ENCODE data around the gene BCL2. TPM values are rescaled to one million over a fixed set of nuclear protein-coding genes. Genes with fewer than 3 reads are reported as not detected.
A peak's percentile ranks its signal among the peaks of the same experiment; 100 is the strongest.
"Not testable (repeated sequence)": the region's sequence is repeated elsewhere in the genome, so short reads cannot be mapped to it uniquely, and the experiment has no call there.

BCL2 gene
- total RNA-seq, 2 donors from 2014 or later, result 98.3 to 133 TPM

DNA sequence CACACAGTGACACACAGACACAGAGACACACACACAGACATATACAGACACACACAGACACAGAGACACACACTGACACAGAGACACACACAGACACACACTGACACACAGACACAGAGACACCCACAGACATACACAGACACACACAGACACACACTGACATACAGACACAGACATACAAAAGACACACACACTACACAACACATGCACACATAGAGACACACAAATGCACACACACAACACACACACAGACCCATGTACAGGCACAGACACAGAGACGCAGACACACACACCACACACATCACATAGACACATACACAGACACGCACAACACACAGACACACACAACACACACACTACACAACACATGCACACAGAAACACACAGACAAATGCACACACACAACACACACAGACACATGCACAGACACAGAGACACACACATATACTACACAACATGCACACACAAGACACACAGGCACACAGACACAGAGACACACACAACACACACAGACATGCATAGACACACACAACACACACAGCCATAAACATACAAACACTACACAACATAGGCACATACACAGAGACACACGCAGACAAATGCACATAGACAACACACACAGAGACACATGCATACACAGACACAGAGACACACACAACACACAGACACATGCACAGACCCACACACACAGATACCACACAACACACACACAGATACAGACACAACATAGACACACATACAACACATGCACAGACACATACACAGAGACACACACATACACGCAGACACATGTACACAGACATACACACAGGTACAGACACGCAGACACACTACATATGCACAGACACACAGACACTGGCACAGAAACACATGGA is 120.5 kb downstream of the BCL2 start:
- no peak overlapping the region for H3K27ac Mint-ChIP-seq
- H3K36me3 Mint-ChIP-seq (ENCODE audit: insufficient read depth in 2 of 2), result no peaks in the 10 kb centered on the region
- no peaks in the 10 kb centered on the region for H3K27me3 Mint-ChIP-seq (ENCODE audit: low read depth)
- no peak overlapping the region for H3K4me3 Mint-ChIP-seq
- peaks cover 30% of the 10 kb centered on the region for H3K4me1 Mint-ChIP-seq (ENCODE audit: low read depth)
- ATAC-seq (replicated peaks in 1 of 2), result no peak
- DNase-seq, result no peak
- H3K9me3 Mint-ChIP-seq, result no peaks in the 10 kb centered on the region

DNA sequence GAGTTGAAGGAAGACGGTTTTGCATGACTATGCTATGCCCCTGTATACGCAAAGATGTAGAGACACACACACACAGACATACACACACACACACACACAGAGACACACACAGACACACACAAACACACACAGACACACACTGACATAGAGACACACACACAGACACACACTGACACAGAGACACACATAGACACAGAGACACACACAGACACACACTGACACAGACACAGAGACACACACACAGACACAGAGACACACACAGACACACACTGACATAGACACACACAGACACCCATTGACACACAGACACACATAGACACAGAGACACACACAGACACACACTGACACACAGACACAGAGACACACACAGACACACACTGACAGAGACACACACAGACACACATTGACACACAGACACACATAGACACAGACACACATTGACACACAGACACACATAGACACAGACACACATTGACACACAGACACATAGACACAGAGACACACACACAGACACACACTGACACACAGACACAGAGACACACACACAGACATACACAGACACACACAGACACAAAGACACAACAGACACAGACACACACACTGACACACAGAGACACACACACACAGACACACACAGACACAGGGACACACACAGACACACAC is 121.3 kb downstream of the BCL2 start:
- no peaks in the 10 kb centered on the region for H3K27me3 Mint-ChIP-seq (ENCODE audit: low read depth)

DNA sequence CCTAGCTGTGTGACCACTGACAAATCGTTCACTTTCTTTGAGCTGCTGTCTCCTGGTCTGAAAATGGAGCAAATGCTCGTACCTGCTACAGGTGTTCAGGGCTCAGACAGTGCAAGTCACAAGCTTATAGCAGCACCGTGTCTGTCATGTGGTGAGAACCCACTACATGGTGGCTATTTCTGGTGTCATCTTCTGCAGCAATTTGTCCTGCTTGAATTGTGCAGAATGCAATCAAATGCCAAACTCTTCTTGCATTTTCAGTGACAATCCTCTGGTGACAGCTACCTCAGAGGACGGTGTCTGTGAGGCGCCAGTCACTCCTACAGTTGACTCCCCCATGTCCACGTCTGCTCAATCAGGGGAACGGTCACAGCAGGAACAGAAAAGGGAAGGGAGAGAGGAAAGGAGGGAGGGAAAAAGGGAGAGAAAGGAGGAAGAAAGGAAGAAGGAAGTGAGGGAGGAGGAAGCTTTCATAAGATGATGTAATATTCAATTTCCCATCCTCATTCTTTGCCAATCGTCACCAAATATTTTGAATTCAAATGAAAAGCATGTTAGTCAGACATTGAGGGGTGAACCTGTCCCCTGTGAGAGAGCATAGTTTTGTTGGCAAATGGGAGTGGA is 122.2 kb downstream of the BCL2 start:
- peaks cover 30% of the 10 kb centered on the region for H3K4me1 Mint-ChIP-seq (ENCODE audit: low read depth)
- no peaks in the 10 kb centered on the region for H3K27me3 Mint-ChIP-seq (ENCODE audit: low read depth)
- peak; percentile 29 to 34 for ATAC-seq (replicated peaks in 1 of 2)
- DNase-seq, result peak in 1 of 2 donors; percentile 32
- H3K9me3 Mint-ChIP-seq, result no peaks in the 10 kb centered on the region
- H3K27ac Mint-ChIP-seq, result no peak overlapping the region
- H3K36me3 Mint-ChIP-seq (ENCODE audit: insufficient read depth in 2 of 2), result peaks cover 3 to 7% of the 10 kb centered on the region in 2 donors
- no peak overlapping the region for H3K4me3 Mint-ChIP-seq

More for the DNA sequence above, 121.3 kb downstream of the BCL2 start:
- ATAC-seq (replicated peaks in 1 of 2) (no peak), DNase-seq (no peak)
- no peak overlapping the region for H3K4me3 Mint-ChIP-seq
- peaks cover 30% of the 10 kb centered on the region for H3K4me1 Mint-ChIP-seq (ENCODE audit: low read depth)
- H3K27ac Mint-ChIP-seq, result no peak overlapping the region
- peaks cover 1 to 2% of the 10 kb centered on the region in 2 donors for H3K36me3 Mint-ChIP-seq (ENCODE audit: insufficient read depth in 2 of 2)
- no peaks in the 10 kb centered on the region for H3K9me3 Mint-ChIP-seq

DNA sequence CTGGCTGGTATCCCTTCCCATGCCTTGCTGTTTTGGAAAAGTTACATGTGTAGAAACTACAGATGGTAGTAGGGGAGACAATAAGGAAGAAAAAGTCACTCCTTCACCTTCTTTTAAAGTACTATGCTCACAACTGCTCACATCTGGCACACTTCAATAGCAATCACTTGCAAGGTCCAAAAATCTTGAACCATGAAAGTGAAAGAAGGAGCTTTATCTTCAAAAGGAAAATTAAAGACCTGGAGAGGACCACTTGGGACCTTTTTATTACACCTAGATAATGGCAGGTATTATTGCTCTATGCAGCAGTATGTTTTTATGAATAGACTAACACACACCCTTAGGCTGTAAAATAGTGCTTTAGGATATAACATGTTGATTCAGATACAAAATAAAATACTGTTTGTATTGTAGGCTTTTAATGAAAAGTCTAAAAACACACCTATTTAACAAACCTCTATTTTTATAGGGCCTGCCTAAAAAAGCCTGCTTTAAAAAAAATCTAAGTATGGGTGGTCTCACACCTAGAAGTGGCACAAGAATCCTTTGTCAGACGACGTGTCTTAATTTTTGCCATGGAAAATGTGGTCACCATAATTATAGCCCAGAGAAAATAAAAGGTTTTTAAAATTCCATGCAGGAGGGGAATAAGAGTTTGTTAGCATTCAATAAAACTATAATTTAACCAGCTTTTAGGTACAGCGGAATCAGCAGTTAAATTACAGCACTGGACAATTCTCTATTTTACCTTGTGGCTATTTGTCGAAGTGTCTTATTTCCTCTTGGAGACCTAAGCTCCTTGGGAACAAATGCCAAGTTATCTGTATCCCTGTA is 124.0 kb downstream of the BCL2 start:
- Mint-ChIP-seq H3K27me3 (ENCODE audit: low read depth) (no peaks in the 10 kb centered on the region), H3K4me1 (ENCODE audit: low read depth) (peaks cover 37% of the 10 kb centered on the region), H3K4me3 (no peak overlapping the region), H3K36me3 (ENCODE audit: insufficient read depth in 2 of 2) (peaks cover 8 to 10% of the 10 kb centered on the region in 2 donors), H3K9me3 (no peaks in the 10 kb centered on the region), H3K27ac (peak overlapping the region; percentile 31)
- ATAC-seq (replicated peaks in 1 of 2) (no peak), DNase-seq (no peak)

DNA sequence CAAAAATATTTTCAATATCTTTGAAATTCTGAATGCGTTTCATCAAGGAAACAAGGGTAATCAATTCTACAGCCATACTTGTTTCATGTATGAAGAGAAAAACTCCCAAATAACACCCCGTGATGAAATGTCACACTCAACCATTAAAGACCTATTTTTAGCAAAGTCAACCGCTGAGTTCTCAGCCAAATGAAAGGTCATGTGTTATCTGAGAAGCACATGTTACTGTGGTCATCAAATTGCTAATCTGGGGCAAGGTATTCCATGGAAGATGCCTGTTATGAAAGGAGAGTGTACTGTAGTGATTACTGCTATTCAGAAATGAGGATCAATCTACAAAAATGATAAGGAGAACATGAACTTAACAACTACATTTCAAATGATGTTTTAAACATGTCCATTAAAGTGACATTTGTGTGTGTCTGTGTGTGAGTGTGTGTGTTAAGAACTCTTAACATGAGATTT is 126.7 kb downstream of the BCL2 start:
- peaks cover 8 to 10% of the 10 kb centered on the region in 2 donors for H3K36me3 Mint-ChIP-seq (ENCODE audit: insufficient read depth in 2 of 2)
- H3K4me1 Mint-ChIP-seq (ENCODE audit: low read depth), result peaks cover 60% of the 10 kb centered on the region
- DNase-seq (no peak), ATAC-seq (replicated peaks in 1 of 2) (peak in 1 of 2 donors; percentile 14)
- no peaks in the 10 kb centered on the region for H3K9me3 Mint-ChIP-seq
- H3K27me3 Mint-ChIP-seq (ENCODE audit: low read depth), result no peaks in the 10 kb centered on the region
- peak overlapping the region in 1 of 2 donors; percentile 24 for H3K4me3 Mint-ChIP-seq
- peak overlapping the region; percentile 81 for H3K27ac Mint-ChIP-seq

DNA sequence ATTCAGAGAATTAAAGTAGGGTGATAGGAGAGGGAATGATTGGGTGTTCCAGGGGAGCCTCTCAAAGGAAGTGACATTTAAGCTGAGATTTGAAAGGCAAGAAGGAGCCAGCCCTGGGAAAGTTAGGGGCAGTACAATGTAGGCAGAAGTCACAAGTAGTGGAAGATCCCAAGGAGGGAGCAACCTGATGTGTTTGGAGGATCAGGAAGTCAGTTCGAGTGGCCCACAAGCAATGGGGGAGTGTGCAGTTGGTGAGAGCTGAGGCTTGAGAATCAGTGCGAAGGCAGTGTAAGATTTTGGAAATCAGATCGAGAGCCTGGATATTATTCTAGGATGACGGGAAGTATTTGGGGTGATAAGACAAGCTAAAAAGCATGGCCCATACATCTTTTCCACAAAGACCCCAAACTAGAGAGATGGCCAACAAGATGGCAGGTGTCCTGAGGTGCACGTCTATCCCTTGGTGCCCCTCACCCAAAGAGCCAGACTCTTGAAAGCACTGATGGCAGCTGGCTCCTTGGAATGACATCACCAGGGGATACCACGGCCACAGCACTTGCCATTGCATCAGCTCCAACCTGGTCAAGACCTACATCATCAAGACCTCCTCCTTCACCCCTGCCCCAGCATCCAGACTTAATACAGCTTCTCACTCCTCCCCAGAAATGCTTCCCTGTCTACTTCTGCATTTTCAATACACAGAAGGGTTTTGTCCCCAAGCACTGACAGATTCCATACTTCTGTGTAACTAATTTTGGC is 127.3 kb downstream of the BCL2 start:
- H3K27me3 Mint-ChIP-seq (ENCODE audit: low read depth), result no peaks in the 10 kb centered on the region
- no peaks in the 10 kb centered on the region for H3K9me3 Mint-ChIP-seq
- peak overlapping the region; percentile 81 for H3K27ac Mint-ChIP-seq
- H3K4me3 Mint-ChIP-seq, result peak overlapping the region in 1 of 2 donors; percentile 24
- peaks cover 66% of the 10 kb centered on the region for H3K4me1 Mint-ChIP-seq (ENCODE audit: low read depth)
- ATAC-seq (replicated peaks in 1 of 2), result no peak
- peaks cover 8 to 10% of the 10 kb centered on the region in 2 donors for H3K36me3 Mint-ChIP-seq (ENCODE audit: insufficient read depth in 2 of 2)
- DNase-seq, result no peak

DNA sequence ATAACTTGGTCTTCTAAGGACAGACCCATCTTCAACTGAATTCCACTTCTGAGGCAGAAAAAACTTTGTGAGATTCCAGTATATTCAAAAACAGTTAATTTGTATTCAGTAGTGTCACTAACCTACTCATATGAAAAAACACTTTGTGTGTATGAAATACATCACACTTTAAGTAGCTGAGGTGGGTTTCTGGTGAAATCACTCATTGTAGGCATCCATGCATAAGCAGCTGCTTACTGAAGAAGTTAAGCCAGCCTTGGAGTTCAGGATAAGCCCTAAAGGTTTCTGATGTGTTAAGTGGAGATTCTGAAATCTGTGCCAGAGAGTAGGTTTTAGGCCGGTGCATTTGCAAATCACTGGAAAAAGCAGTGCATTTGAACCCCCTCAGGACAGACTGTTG is 128.2 kb downstream of the BCL2 start:
- Mint-ChIP-seq H3K4me1 (ENCODE audit: low read depth) (peaks cover 75% of the 10 kb centered on the region), H3K4me3 (no peak overlapping the region), H3K36me3 (ENCODE audit: insufficient read depth in 2 of 2) (peaks cover 8 to 10% of the 10 kb centered on the region in 2 donors), H3K27me3 (ENCODE audit: low read depth) (no peaks in the 10 kb centered on the region), H3K27ac (no peak overlapping the region), H3K9me3 (no peaks in the 10 kb centered on the region)
- DNase-seq (no peak), ATAC-seq (replicated peaks in 1 of 2) (peak in 1 of 2 donors; percentile 47)

DNA sequence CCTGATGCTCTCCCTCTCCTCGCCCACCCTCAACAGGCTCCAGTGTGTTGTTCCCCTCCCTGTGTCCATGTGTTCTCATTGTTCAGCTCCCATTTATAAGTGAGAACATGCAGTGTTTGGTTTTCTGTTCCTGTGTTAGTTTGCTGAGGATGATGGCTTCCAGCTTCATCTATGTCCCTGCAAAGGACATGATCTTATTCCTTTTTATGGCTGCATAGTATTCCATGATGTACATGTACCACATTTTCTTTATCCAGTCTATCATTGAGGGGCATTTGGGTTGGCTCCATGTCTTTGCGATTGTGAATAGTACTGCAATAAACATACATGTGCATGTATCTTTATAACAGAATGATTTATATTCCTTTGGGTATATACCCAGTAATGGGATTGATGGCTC is 128.7 kb downstream of the BCL2 start:
- not testable (repeated sequence) for ATAC-seq (replicated peaks in 1 of 2); H3K27me3 Mint-ChIP-seq (ENCODE audit: low read depth); H3K4me3 Mint-ChIP-seq; H3K9me3 Mint-ChIP-seq; DNase-seq
- peak overlapping the region; percentile 43 for H3K27ac Mint-ChIP-seq
- peaks cover 81% of the 10 kb centered on the region for H3K4me1 Mint-ChIP-seq (ENCODE audit: low read depth)
- peaks cover 8 to 13% of the 10 kb centered on the region in 2 donors for H3K36me3 Mint-ChIP-seq (ENCODE audit: insufficient read depth in 2 of 2)

DNA sequence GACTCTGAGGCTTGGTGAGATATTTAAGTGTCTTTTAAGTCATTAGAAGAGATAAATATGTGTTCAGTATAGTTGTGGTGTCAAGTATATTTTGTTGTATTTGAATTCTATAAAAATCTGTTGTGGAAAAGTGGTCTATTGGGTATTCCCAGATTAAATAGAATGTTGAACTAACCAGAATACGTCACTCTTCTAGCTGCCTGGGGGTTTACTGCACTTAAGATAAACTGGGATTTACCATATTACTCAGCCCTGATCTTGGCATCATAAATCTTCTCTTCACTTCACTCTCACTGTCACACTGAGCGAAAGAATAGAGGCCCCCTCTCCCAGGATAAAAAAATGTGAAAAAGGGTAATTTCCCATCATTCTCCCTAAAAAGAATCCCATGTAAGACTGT is 129.8 kb downstream of the BCL2 start:
- peak overlapping the region; percentile 67 for H3K27ac Mint-ChIP-seq

DNA sequence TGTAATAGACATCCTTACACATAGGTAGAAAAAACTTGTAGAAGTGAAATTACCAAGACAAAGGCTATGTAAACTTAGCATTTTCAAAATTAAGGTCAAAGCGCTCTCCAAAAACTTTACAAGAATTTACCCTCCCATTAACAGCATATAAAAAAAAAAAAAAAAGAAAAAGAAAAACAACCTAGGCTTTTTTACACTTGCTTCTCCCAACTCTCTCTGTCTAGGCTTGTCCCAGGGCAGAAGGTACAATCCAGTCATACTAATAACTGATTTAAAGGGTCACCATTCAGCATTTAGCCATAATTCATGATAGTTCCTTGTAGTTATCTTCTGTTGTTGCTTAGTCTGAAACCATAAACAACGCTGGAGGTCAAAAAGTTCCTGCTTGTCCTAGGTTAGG is 130.5 kb downstream of the BCL2 start:
- peaks cover 11 to 13% of the 10 kb centered on the region in 2 donors for H3K36me3 Mint-ChIP-seq (ENCODE audit: insufficient read depth in 2 of 2)
- no peaks in the 10 kb centered on the region for H3K9me3 Mint-ChIP-seq
- peak overlapping the region; percentile 82 for H3K27ac Mint-ChIP-seq
- DNase-seq (no peak), ATAC-seq (replicated peaks in 1 of 2) (no peak)
- H3K27me3 Mint-ChIP-seq (ENCODE audit: low read depth), result no peaks in the 10 kb centered on the region
- H3K4me1 Mint-ChIP-seq (ENCODE audit: low read depth), result peaks cover 88% of the 10 kb centered on the region
- H3K4me3 Mint-ChIP-seq, result peak overlapping the region in 1 of 2 donors; percentile 22

More for the DNA sequence above, 129.8 kb downstream of the BCL2 start:
- no peaks in the 10 kb centered on the region for H3K9me3 Mint-ChIP-seq
- H3K4me1 Mint-ChIP-seq (ENCODE audit: low read depth), result peaks cover 84% of the 10 kb centered on the region
- ATAC-seq (replicated peaks in 1 of 2), result no peak
- no peaks in the 10 kb centered on the region for H3K27me3 Mint-ChIP-seq (ENCODE audit: low read depth)
- DNase-seq, result no peak
- H3K4me3 Mint-ChIP-seq, result peak overlapping the region in 1 of 2 donors; percentile 45
- H3K36me3 Mint-ChIP-seq (ENCODE audit: insufficient read depth in 2 of 2), result peaks cover 11 to 13% of the 10 kb centered on the region in 2 donors

DNA sequence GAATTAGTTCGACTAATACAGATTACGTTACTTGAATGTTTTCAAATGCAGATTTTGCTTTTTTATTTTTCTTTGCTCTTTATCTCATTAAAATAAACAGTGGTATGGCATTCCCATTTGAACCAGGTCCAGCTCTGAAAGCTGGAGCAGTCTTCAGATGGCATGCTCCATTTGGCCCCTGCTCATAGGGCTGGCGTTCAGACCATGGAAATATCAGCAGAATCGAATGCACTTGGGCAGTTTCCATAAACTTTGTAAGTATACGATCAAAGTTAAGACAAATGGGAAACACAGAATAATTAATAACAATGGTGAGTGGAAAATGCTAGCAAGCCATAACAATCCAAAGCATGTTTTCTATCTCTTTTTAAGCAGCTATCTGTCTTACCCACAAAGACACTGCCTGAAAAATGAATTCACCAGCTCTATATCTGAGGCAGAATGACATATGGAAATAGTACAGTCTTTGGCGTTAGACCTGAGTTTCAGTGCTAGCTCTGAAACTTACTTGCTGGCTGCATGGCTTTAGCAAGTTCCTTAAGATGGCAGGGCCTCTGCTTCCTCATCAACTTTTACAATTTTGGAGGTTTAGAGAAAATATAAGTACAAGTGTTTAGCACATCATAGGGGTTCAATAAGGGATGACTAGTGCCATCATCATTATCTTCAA is 131.6 kb downstream of the BCL2 start:
- peak in 1 of 2 donors; percentile 41 for ATAC-seq (replicated peaks in 1 of 2)
- peak overlapping the region; percentile 91 for H3K27ac Mint-ChIP-seq
- no peak for DNase-seq
- H3K4me3 Mint-ChIP-seq, result peak overlapping the region; percentile 47 to 78
- H3K27me3 Mint-ChIP-seq (ENCODE audit: low read depth), result no peaks in the 10 kb centered on the region
- peaks cover 88% of the 10 kb centered on the region for H3K4me1 Mint-ChIP-seq (ENCODE audit: low read depth)
- peaks cover 10 to 14% of the 10 kb centered on the region in 2 donors for H3K36me3 Mint-ChIP-seq (ENCODE audit: insufficient read depth in 2 of 2)
- no peaks in the 10 kb centered on the region for H3K9me3 Mint-ChIP-seq
